NCI-H2029 (cell line): ENCODE results near the gene LRRC32.
A peak's percentile ranks its signal among the peaks of the same experiment; 100 is the strongest.

Experiments used
- DNase-seq: peaks from one replicate; lab custom pipeline; 2025; lab: John Stamatoyannopoulos, UW

Gene LRRC32

DNA sequence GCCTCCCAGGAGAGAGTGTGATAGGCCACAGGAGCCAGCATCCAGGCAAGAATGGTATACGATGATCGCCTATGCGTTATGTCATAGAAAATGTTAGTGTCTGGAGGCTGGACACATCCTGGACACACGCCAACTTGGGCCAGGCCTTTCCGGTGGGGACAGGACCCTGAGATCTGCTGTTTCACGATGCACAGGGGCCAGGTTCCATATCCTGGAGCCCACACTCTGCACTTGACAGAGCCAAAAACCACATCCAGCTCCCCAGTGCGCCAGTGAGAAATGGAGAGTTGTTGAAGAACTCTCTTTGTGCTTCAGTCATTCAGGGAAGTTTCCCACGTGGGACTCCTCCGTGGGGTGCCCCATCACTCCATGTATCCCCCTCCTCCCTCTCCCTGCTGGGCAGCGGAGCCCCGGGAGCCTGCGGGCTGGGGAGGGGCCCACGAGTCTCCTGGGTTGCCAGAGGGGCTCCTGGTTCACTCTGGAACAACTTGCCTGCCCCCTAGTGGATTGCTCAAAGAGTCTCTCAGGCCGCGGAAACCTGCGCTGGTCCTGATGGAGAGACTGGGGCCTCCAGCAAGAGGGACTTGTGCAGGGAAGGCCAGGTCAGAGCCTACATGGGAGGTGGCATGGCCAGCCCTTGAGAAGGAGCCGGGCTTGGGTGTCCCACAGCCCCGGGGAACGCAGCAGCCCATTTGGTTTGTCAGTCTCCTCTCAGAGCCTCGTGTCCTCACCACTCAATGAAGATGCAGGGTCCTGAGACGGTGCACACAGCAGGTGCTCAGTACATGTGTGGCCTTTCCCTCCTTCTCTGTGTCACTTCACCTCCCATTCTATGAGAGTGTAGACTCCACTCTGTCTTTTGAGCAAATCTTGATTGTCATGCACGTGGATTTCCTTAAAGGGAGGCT lies 10.2 kb upstream of the LRRC32 start:
- peak; percentile 38 for DNase-seq

DNA sequence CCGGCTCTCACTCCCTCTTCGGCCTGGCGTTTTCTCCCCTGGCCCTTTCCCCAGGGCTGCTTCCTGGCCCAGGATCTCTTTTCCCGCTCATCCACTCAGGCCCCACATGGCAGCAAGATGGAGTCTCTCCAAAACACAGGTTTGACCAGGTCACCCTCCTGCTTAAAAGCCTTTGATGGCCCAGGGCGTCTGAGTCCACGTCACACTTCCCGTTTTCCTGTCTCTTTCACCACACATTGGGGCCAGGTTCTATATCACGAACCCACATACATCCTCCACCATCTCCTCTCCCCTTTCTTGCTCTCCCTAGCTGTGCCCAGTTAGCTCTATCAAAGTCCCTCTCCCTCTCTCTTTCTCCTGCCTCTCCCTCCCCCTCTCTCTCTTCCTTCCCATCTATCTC lies 7.8 kb upstream of the LRRC32 start:
- DNase-seq, result no peak

DNA sequence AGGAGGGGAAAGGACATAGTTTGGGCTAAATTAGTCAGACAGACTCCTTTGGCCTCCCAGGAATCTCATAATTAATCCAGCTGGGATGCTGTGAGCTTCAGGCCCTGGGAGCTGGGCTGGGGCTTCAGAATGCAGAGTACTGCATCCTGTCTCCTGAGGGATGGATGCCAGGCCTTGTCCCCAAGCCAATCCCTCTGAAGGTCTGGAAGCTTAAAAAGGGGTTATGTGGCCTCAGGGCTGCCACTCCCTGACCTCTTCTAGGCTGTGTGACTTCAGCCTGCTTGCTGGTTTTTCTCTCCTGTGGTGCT lies 6.9 kb upstream of the LRRC32 start:
- DNase-seq, result no peak

DNA sequence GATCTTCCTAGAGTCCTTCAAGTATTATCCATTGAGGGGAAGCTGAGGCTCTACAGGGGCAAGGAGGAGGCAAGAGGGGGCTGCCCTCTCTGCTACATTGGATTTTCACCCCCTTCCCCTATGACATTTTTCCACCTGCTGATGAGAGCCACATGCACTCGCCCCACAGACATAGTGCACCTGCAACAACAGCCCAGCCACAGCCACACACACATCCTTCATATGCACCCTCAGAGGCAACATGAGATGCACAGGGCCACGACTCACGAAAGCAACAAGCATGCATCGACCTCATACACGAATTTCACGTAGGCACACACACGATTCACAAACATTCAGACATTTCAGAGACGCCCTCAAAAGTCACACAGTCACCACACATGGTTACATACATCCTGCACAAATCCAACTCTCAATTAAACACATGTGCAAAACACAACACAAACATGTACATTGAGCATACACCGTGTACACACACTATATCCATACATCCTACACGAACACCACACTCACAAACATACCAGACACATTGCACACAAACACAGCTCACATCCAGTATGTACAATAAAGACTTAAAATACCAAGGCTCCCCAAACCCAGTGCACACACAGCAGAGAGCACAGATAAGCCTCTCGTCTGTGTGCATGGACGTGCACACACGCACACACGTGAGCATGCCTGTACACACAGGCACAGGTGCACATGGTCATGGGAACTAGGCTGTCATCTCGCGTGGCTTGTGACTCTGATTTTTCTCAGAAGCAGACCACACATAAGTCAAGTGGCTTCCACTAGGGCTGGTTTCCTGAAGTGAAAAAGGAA lies 6.3 kb upstream of the LRRC32 start:
- no peak for DNase-seq

DNA sequence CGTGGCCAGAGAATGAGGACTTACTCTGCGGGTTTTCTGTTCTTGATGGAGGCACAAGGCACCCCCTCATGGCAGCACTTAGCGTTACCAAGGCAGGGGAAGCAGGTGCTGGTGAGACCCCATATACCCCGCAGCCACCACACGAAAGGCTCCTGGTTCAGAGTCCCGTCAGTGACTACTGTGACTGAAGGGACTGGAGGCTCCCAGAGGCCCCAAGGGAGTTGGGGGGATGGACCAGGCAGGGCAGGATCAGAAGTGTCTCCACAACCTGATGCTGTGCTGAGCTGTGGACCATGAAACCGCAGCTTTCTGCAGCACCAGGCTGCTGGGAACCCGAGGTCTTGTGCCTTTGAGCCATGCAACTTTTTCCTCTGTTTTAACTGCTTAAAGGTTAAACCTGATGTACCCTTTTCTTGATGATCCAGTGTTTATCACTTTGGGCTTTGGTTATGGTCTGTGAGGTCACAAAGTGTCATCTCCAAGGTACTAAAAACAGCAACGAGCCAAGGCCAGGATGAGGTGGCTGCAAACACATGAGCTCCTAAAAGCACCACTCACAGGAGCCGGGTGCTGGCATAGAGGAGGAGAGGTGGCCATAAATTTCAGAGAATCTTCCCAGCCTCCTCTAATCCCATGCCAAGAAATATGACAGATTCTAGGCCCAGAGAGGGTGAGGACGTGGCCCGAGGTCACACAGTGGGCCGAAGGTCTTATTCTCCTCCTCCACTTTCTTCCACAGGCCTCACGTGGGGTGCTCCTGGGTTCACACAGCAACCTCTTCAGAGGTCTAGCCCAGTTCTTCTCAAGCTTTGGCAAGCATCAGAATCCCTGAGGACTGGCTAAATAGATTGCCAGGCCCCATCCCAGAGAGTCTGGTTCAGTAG lies 4.2 kb upstream of the LRRC32 start:
- no peak for DNase-seq

DNA sequence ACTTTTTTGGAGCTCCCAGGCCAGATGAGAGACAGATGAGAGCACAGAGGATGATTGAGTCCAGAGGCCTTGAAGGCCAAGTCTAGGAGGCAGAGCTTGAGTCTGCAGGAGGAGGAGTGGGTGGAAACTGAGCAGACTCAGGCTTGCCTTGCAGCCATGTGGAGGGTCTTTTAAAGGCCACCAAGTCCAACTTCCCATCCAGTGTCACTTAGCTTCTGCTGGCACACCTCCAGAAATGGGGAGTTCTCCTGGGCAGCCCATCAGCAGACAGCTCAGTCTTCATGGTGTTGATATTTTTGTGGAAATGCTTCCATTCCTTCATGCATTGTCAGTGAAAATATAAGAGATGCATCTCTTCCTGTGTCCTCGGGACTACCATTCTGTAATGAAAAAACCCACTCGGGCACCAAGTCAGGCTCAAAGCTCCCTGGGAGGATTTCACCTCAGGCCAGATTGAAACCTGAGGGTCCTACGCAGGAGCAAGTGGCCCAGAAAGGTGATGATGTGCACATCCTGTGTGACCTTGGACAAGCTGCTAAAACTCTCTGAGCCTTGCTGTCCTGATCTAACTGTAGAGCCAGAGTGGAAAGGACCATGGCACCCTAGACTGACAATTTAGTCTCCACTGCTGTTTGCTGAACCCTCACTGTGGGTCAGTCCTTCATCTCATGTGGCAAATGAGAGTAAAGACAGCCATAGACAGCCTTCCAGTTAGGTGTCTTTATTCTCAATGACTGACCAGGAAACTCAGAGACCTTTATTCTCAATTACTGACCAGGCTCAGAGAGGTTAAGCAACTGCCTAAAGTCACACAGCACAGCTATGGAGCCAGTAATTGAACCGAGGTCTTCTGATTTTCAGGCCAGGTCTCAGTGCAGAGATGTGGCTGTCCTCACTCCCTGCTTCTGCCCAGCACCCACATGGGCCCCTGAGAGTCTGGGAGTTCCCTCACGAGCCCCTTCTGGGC lies 2.9 kb upstream of the LRRC32 start:
- no peak for DNase-seq

DNA sequence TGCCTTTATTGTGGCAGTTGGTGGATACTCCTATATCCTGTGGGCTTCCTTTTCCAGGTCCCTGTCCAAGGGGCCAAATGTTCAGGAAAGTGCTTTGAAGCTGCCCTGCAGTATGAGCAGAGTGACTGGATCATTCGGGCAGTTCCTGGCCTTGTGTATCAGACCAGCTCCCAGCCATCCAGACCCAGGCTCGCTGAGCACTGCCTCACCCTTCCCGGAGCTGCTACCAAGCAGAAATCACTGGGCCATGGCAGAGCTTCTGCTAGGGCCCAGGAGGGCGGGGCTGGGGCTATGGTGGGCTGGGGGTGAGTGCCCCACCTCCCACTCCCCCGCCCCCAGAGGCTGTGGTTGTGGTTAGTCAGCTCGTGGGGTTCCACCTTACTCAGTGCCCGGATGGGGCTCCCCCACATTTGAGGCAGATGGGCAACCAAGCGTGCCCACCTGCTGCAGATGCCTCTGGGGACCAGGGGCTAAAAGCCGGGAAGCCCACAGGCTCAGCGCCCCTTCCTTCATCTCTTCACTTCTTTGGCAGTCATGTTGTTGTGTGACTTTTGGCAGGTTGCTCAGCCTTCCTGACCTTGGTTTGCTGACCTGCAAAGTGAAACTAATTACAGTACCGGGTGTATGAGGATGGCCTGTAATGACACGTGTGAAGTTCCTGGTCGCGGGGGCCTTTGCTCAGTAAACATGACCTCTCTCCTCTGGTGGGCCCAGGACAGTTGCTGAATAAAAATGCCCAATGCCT lies 2.1 kb upstream of the LRRC32 start:
- DNase-seq, result no peak

DNA sequence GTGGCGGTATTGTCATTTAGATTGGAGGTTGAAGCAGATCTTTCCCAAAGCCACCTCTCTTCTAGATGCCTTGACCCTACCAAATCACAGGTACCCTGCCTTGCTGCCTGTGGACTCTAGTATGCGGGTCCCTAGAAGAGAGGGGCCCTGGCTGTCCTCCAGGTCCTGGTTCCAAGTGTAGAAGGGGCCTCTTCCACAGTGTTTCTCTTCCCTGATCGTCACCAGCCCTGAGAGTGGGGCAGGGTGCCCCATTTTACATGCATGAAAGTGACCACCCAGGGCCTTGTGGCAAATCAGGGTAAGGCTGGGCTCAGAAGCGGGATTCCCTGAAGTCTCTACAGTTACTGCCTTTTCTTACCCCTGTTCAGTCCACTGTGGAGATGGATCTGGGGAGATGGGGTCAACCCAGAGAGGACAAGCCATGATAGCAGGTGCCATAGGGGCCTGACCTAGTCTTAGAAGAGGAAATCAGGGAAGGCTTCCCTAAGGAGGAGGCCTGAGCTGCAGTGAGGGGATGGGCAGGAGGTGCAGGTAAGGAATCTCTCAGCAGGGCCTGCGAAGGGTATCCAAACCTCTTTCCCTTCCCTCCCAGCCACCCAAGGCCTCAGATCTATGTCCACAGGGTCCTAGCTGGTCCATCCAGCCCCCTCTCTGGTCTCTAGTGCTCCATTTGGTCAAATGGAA lies 1.2 kb upstream of the LRRC32 start:
- no peak for DNase-seq

DNA sequence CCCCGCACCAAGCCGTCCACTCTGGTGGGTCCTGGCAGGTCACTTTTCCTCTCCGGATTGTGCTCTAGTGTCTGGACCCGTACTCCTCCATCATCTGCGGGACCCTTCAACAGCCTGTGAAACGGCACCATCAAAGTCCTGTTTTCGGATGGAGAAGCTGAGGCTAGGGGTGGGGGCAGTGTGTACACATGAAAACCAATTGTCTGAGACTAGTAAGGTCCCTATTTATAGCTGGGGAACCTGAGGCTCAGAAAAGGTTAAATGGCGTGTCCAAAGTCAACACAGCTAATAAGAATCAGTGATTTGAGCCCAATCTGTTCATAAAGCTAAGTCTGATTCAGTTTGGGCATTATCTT lies 668 bp upstream of the LRRC32 start:
- DNase-seq, result no peak

DNA sequence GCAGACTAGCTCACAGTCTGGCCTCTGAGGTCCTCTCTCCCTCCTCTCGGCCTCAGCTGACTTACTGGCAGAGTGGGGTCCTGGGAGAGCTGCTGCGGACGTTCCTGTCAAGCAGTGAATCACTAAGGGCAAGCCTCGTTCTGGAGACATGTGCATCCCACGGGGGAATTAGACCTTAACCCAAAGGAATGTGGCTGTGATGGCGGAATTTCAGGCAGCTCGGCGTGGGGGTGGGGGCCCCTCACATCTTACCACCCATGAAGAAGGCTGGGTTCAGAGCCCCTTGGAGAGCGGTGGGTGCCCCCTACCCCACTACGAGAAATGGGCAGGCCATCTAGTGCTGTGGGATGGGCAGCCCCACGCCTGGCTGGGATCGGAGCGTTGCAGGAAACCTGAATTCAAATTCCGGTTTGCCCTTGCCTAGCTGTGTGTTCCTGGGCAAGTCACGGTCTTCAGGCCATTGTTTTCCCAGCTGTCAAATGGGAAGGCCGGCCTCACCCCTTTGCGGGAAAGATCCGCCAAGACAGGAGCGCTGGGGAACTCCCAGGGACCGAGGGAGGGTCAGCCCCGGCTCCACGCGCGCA lies 554 bp downstream of the LRRC32 start:
- DNase-seq, result no peak

DNA sequence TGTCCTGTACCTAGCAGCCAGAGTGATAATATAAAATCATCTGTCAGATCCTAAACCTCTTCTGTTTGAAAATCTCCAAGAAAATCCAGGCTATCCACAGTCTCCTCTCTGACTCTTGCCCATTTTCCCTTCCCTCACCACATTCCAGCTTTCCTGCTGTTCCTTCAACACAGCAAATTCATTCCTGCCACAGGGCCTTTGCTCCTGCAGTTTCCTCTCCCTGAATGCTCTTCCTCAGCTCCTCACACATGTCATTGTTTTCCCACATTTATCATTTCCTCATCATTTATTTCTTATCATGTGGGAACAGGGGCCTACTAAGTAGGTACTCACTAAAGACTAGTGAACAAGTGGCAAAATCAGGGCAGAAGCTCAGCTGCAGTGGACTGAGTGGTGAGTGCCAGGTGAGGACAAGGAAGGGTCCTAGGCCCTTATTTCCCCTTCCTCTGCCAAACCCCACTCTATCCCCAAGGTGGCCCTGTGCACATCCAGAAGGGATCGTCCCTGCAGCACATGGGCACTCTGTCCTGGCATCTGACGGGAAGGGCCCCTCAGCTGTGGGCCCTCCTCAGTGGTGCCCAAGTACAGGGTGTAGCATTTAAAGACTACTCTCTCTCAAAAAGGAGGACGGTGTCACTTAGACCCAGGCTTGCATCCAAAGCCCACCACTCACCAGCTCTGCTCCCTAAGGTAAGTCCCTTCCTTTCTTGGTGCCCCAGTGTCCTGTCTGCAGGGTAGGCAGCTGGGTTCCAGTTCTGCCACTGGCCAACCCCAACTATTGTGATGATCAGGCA lies 2.0 kb downstream of the LRRC32 start:
- no peak for DNase-seq

DNA sequence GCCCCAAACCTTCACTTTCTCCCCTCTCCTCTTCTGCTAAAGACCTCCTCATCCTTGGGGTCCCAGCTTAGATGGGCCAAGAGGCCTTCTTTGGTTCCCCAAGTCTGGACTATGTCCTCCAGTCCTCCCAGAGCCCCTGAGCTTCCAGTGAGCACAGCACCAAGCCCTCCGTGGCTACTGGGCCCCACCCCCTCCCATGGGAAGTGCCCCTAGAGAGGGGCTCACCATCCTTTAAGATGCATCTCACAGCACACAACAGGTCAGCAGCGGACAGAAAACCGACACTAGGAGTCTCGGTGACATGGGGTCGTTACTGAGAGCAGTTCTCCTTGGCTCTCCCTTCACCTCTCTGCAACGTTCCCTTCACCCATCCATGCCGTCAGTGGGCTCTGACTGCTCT lies 2.7 kb downstream of the LRRC32 start:
- no peak for DNase-seq

DNA sequence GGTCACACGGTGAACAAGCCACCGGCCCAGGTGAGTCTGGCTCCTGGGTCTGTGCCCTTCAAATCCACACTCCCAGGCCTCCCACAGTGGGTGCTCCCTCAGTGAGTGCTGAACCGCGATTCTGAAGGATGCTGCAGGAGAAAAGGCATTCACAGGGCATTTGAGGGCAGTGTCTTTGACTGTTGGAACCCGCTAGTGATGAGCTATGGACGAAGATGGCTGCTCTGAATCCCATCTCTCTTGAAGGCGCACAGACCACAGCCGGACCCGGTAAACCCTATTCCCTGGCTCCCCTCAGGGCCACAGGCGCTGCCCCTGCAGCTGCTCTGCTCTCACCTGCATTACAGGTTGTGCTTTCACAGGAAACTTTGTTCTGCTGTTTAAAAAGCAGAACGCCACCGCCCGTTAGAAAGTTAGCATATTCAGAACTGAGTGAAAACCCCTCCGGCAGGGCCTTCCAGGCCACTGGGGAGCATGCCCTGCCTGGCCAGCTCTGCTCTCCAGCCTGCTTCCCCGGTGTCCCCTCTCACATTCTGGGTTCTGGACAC lies 3.2 kb downstream of the LRRC32 start:
- no peak for DNase-seq

DNA sequence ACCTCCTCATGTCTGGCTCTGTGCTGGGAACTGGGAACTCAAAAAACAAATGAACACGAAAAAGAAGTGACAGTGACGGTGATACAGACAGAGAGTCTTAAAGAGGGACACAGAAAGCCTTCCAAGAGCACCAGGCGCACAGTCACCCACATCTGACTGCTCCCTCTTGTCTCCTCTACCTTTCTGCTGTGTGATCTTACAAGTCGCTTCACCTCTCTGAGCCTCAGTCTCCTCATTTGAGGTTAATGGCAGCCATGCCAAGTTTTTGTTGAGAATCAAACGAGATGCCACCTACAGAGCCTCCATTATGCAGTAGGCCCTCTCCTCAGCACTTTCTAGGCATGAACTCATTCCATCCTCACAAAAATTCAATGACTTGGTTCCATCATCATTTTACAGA lies 3.7 kb downstream of the LRRC32 start:
- no peak for DNase-seq

DNA sequence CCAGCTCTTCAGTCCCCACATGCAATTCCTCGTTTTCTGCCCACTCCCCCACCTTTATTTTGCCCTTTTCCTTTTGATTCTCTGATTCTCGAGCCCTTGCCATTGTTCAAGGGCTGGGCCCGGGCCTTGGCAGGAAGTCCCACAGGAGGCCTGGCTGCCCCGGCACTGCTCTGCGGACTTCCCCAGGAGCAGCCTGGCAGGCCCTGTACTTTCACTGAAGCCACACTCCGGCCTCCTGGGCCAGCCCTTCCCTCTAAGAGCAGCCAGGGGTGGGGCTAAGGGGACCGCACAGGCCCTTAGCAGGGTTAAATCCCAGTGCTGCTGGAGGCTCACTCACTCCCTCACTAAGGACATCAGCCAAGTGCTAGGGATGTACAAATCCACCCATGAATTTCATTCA lies 4.1 kb downstream of the LRRC32 start:
- no peak for DNase-seq

DNA sequence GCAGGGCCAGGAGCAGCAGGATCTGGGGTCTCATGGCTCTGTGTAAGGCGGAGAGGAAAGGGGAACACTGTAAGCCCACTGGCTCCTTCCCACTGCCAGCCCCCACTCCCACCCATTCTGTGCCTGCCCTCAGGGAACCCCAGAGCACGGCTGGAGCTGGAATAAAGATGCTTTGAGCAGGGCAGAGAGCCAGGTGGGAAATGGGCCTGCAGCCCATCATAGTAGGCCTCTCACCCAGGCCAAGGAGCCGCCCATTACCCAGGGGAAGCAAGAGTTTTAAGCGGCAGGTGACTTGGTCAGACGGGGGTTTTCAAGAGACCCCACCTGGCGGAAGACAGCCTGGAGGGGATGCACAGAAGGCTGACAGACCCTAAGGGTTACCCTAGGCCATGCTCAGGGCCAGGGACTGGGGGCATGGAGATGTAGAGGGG lies 4.6 kb downstream of the LRRC32 start:
- no peak for DNase-seq

DNA sequence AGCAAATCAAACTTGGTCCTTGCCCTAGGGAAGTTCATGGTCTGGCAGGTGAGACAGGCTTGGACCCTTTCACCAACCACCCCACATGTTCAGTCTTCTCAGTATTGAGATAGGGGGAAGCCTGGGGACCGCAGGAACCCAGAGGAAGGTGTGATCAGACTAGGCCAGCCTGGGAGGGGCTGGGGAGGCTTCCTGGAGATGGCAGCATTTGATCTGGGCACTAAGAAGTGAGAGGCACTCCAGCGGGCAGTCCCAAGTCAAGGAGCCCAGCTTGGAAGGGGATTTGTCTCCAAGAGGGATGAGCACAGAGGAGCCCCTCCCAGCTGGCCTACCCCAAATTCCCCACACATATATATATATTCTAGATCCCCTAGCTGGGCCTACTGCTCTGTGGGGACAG lies 5.4 kb downstream of the LRRC32 start:
- DNase-seq, result no peak

DNA sequence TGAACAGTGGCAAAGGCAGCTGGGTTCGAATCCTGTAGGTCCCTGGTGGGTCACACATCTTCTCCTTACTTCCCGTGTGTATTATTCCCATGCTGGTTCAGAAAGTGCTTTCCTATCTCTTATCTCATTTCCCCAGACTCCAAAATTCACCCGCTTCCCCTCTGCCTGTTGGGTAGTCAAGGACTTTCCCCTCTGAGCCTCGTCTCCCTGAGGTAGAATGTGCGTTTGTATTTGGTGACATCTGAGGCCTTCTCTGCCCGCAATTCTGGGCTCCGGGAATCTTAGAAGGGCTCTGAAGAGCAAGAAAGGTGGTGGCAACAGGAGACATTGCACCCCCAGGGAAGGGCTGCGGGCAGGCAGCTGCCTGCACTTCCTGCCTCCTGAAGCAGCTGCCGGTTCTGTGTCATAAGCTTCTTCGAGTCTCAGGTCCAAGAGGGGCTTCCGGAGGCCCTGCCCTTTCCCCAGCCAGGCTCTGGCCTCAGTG lies 5.9 kb downstream of the LRRC32 start:
- DNase-seq, result no peak
